NOMO-1 treated with DMSO at 0.1 percent for 48 hours (cell line): Measurements from ENCODE around the gene MEF2C.
"Not testable (repeated sequence)": the region's sequence is repeated elsewhere in the genome, so short reads cannot be mapped to it uniquely, and the experiment has no call there.

Experiments used
- DNase-seq: peaks from one replicate; lab custom pipeline; 2025; ENCODE audit not compliant: unreplicated experiment; lab: John Stamatoyannopoulos, UW

The MEF2C gene

GRCh38 chr5:88883059-88883835 lies at the start of gene MEF2C:
Gene MEF2C, minus strand, starts transcription at chr5:88883184. Its CDS starts 59,396 bp downstream, at chr5:88823788.
- peak; percentile 89 for DNase-seq

DNA sequence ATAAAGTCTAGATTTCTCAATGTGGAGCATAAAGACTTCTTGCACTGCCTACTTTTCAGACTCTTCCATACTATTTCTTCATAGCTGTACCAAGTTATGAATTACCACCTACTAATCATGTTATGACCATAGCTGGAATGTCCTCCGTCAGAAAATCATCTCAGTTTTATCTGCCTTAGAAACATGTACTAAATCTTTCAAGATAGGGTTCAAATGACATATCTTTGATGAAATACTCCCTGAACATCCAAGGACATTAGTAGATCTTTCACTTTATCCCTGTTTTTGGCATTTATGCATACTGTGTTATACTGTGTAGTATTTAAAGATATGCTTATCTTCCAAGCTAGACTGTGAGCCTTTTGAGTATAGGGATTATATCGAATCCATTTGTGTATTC lies 49.6 kb upstream of the MEF2C start:
- DNase-seq = no peak

DNA sequence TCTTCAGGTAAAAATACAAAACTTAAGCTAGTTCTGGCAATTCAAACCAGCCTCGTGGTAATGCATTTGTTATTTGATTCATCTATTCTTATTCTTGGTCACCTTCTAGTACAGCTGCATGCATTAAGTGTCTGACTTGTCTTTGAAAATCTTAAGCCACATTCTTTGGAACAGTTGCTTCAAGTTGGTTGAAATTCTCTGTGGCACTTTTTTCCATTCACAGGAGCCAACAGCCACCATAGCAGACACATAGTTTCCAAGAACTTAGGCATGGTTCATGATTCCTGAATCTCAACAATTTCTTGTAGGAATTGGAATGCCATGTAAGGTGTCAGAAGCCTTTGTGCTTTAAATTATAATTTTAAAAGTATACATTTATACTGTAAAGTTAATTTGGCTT lies 47.4 kb upstream of the MEF2C start:
- DNase-seq = no peak

DNA sequence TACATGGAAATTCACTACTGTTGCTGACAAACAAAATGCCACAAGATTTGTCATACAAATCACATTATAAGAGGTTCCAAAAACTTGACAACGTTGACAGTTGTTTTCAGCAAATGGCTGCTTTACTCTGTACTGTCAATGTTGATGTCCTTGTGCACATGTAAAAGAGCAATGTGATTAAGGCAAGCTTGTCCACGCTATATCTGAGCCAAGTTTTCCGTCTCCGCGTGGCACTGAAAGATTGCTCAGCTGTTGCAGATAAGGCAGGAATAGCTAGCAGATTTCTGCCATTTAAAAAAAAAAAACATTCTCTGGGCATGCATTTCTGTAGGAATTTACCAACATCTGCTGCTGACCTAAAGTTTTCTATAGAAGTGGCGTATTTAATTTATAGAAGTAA lies 46.4 kb upstream of the MEF2C start:
- DNase-seq = no peak

DNA sequence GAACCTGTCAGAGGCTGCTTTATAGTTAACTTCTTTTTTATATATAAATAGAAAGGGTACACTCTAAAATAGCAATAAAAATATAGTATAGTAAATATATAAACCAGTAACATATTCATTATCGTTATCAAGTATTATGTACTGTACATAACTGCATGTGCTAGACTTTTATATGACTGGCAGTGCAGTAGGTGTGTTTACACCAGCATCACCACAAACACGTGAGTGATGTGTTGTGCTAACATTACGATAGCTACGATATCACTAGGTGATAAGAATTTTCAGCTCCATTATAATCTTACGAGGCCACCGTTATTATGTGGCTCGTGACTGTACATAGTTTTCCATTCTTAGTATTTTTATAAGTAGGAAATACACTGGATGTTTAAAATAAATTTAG lies 43.8 kb upstream of the MEF2C start:
- DNase-seq = no peak

DNA sequence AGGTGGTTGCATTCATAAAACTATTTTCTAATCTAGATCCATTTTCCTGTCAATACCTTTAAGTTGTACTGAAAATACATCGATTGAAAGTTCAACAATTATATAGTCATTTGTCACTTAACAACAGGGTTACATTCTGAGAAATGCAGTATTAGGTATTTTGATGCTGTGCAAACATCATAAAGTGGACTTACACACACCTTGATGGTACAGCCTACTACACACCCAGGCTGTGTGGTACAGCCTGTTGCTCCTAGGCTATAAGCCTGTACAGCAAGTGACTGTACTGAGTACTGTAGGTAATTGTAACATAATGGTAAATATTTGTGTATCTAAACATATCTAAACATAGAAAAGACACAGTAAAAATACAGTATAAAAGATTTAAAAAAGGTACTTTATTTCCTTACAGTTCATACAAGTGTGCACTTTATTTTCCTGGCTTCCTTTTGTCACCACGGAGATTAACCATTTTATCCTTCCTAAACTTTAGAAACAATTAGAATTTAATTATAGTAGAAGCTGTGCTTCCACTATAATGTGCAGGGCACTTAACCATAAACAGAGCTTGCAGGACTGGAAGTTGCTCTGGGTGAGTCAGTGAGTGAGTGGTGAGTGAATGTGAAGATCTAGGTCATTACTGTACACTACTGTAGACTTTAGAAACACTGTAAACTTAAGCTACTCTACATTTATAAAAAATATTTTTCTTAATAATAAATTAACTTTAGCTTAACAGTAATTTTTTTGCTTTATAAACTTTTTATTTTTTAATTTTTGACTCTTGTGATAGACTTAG lies 42.9 kb upstream of the MEF2C start:
- no peak for DNase-seq

- DNase-seq = no peak
These were observed 41.3 kb upstream of the MEF2C start for GRCh38 chr5:88924330-88924657.

GRCh38 chr5:88923623-88924329 lies 40.8 kb upstream of the MEF2C start:
- DNase-seq = no peak

DNA sequence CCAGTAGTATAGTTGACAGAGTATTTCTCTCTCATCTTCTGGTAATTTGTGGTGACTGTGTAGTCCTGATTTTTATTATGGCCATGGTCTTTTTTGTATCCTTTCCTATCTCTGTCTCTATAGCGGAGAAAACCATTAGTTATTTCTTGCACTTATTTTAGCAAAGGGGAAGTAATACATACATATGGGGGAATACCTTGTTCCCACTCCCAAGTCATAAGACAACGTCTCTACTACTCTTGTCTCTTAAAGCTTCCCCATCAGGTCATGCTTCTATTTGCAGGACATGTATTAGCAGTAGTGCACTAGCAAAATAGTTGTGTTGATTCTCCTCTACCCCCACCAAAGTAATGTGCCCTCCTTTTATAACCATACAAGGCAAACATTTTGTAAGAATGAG lies 29.8 kb upstream of the MEF2C start:
- not testable (repeated sequence) for DNase-seq

GRCh38 chr5:88911059-88911572 lies 28.1 kb upstream of the MEF2C start:
- DNase-seq = not testable (repeated sequence)

GRCh38 chr5:88904478-88904877 lies 21.5 kb upstream of the MEF2C start:
- not testable (repeated sequence) for DNase-seq

- not testable (repeated sequence) for DNase-seq
These were observed 21.0 kb upstream of the MEF2C start for GRCh38 chr5:88903966-88904365.

GRCh38 chr5:88901077-88901476 lies 18.1 kb upstream of the MEF2C start:
- not testable (repeated sequence) for DNase-seq

GRCh38 chr5:88899096-88899737 lies 16.2 kb upstream of the MEF2C start:
- DNase-seq = no peak

GRCh38 chr5:88897748-88898147 lies 14.8 kb upstream of the MEF2C start:
- DNase-seq = no peak

GRCh38 chr5:88895681-88896501 lies 12.9 kb upstream of the MEF2C start:
- no peak for DNase-seq

DNA sequence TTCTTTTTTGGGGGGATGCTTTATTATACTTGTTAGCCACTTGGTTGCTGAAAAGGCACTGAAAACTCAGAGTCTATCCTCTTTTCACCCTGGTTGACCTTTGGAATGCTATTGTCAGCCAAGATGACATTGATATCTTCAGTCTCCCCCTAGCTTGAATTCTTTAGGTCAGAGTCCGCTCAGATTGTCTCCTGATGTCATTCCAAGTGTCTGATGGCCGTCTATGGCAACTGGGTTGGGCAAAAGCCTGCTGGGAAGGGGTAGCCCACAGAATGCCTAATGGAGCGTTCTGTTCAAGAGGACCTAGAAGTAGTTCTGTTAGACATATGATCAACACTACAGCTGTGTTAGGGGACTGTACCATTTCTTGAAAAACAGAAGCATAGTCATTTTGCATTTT lies 9.7 kb upstream of the MEF2C start:
- DNase-seq = no peak

DNA sequence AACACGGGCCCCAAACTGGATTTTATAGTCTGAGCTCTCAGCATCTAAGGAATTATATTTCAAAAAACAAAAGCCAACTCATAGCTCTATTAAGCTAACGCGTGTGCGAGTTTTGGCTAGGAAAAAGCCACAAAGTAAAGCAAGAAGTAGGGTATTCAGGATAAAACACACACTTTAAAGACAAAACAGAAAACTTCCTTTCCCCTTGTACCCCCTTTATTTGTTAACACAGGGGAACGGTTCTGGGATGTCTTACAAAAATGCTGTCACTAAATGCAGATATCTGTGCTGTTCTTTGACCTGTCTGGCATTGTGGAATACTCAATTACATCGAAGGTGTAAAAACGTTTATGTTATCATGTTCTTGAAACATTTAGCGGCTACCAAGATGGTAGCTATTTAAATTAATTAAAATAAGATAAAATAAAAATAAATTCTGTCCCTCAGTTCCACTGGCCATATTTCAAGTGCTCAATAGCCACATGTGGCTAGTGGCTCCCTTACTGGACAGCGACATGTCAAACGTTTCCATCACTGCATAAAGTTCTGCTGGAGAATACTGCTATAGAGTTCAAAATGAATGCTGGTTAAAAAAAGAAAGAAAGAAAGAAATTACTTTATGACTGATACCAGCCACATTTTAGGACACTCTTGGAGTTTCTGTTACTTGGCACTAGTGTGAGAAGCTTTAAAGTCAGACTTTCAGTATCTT lies 7.2 kb upstream of the MEF2C start:
- no peak for DNase-seq

DNA sequence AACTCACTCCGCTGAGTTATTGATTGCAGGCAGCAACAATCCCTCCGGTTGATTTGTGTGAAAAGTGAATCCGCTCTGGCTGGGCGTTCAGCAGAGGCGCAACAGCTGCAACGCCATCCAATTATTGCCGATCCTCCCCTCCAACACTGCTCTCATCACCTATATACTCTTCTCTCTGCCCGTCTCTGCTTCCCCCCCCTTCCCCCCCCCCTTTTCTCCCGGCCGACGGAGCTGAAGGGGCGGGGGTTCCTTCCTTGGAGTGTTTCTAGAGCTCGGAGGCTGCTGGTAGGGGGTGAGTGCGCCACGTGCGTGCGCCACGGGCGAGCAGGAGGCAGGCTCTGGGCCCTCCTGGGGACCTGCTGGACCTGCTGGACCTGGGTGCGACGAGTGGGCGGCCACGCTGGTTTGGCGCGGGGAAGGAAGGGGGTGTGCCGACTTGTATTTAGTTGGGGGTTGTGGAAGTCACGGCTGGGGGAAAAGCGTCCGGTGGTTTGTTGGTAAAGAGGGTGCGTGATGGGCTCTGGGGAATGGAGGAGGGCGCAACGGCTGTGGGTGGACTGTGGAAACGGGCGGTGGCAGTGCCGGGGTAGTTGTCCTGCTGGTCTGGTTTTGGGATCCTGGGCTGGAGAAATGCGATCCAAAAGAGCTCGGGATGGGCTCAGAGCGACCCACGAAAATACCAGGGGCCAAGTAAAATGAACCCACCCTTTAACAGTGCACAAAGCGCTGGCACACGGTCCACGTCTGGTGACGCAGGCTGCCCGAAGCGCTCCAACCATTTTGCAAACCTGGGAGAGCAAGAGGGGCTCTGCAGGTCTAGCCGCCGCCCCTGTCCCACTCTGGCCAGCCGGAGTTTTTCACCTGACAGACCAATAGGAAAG lies 6.4 kb upstream of the MEF2C start:
- DNase-seq = peak; percentile 71
